Fibroblast of lung (primary cell): ENCODE measurements around the gene CFAP53. TPM values are rescaled to one million over a fixed set of nuclear protein-coding genes. Genes with fewer than 3 reads are reported as not detected.
"Not testable (repeated sequence)": the region's sequence is repeated elsewhere in the genome, so short reads cannot be mapped to it uniquely, and the experiment has no call there.

Experiments
- DNase-seq, 2 donors: peaks; one replicate each; pipeline versions ENCODE4 v3.0.0 to v3.0.0-alpha.2; 2010; ENCODE audit warnings: low read depth in 2 of 2
- H2AFZ ChIP-seq: 2 replicates; pipeline ENCODE4 v1.5.1; 2012; ENCODE audit warnings: low read length, control low read depth, inconsistent platforms
- H3K27ac ChIP-seq: 2 replicates; pipeline ENCODE4 v1.5.1; 2011; ENCODE audit warnings: low read length, control low read depth; ENCODE audit not compliant: insufficient read depth
- H3K27me3 ChIP-seq: 2 replicates; pipeline ENCODE4 v1.5.1; 2011; ENCODE audit warnings: mild to moderate bottlenecking, low read length; ENCODE audit not compliant: control insufficient read depth, insufficient read depth
- H3K36me3 ChIP-seq: 2 replicates; pipeline ENCODE4 v1.5.1; 2011; ENCODE audit warnings: low read length; ENCODE audit not compliant: control insufficient read depth, insufficient read depth
- H3K4me1 ChIP-seq: 2 replicates; pipeline ENCODE4 v1.5.1; 2011; ENCODE audit warnings: low read length; ENCODE audit not compliant: control insufficient read depth, insufficient read depth; ENCODE audit errors: extremely low read depth
- H3K4me2 ChIP-seq: 2 replicates; pipeline ENCODE4 v1.5.1; 2011; ENCODE audit warnings: low read length, control low read depth; ENCODE audit not compliant: insufficient read depth; ENCODE audit errors: extremely low read depth
- H3K4me3 ChIP-seq, 4 experiments: fragments of 200-600 bp in 1 of 4; sonication (generic) in 1 of 4; replicated peaks in 1 of 4; 2 replicates each; pipeline ENCODE4 v1.5.1; 2011 to 2016; ENCODE audit warnings: low read length in 4 of 4, low read depth in 3 of 4, mild to moderate bottlenecking in 3 of 4, control low read depth in 2 of 4, inconsistent platforms in 1 of 4, mixed read lengths in 1 of 4; ENCODE audit not compliant: insufficient read depth in 1 of 4; ENCODE audit errors: control extremely low read depth in 1 of 4
- H3K79me2 ChIP-seq: 2 replicates; pipeline ENCODE4 v1.5.1; 2012; ENCODE audit warnings: mild to moderate bottlenecking, low read length, inconsistent platforms; ENCODE audit not compliant: control insufficient read depth, insufficient read depth
- H3K9ac ChIP-seq: 2 replicates; pipeline ENCODE4 v1.5.1; 2011; ENCODE audit warnings: mild to moderate bottlenecking, low read length, control low read depth; ENCODE audit not compliant: insufficient read depth
- H3K9me3 ChIP-seq: 2 replicates; pipeline ENCODE4 v1.5.1; 2012; ENCODE audit warnings: low read depth, low read length; ENCODE audit not compliant: control insufficient read depth, insufficient read depth
- H4K20me1 ChIP-seq: 2 replicates; pipeline ENCODE4 v1.5.1; 2011; ENCODE audit warnings: low read length; ENCODE audit not compliant: control insufficient read depth, insufficient read depth; ENCODE audit errors: extremely low read depth
- CTCF ChIP-seq, 2 donors: IDR thresholded peaks in 1 of 2; conservative IDR thresholded peaks in 1 of 2; 1 replicate in 1 of 2; 2 replicates in 1 of 2; pipeline ENCODE4 v1.5.1; 2011 to 2012; ENCODE audit warnings: low read length in 2 of 2, control low read depth in 1 of 2, inconsistent platforms in 1 of 2, low read depth in 1 of 2, mild to moderate bottlenecking in 1 of 2
- EZH2 ChIP-seq: IDR thresholded peaks from 2 replicates; pipeline ENCODE4 v1.5.1; 2012; ENCODE audit warnings: low read length, control low read depth, mild to moderate bottlenecking; ENCODE audit errors: missing control alignments
- polyA plus RNA-seq, 2 donors: library from polyadenylated mRNA; depleted of rRNA in 1 of 2; stranded (reverse) in 1 of 2; unstranded in 1 of 2; fragments of >200 nt; gene quantifications; 2 replicates each; pipeline ENCODE4 v1.2.1, GENCODE V29; 2011 to 2012; ENCODE audit warnings: missing spikeins in 1 of 2
- total RNA-seq: library from RNA; depleted of rRNA; stranded (reverse); fragments of >200 nt; gene quantifications from 2 replicates; pipeline ENCODE4 v1.2.1, GENCODE V29; 2014

CFAP53 gene
- total and polyA plus RNA-seq, 2 donors (not counting 1 experiment from before 2014, with no cell fraction given) = 0.11 to 0.99 TPM

DNA sequence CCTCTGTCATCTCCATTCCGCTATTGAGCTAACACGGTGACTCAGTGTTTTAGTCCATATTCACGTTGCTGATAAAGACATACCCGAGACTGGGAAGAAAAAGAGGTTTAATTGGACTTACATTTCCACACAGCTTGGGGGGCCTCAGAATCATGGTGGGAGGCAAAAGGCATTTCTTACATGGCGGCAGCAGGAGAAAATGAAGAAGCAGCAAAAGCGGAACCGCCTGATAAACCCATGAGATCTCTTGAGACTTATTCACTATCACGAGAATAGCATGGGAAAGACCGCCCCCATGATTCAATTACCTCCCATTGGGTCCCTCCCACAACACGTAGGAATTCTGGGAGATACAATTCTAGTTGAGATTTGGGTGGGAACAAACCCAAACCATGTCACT lies 43.8 kb upstream of the CFAP53 start:
- Histone ChIP-seq H3K4me2 (no peak overlapping the region), H2AFZ (no peak overlapping the region), H3K9ac (no peak overlapping the region), H4K20me1 (no peaks in the 10 kb centered on the region), H3K79me2 (no peaks in the 10 kb centered on the region), H3K9me3 (no peaks in the 10 kb centered on the region), H3K4me1 (peaks cover 3% of the 10 kb centered on the region), H3K36me3 (no peaks in the 10 kb centered on the region), H3K4me3 (no peak overlapping the region), H3K27me3 (no peaks in the 10 kb centered on the region), H3K27ac (no peak overlapping the region)
- TF ChIP-seq CTCF (conservative IDR thresholded peaks at IDR 0.05 in 1 of 2, IDR thresholded peaks at IDR 0.05 in 1 of 2; ENCODE audit: low read depth in 1 of 2, low read length in 2 of 2) (no peak), EZH2 (no peak)
- DNase-seq = no peak

DNA sequence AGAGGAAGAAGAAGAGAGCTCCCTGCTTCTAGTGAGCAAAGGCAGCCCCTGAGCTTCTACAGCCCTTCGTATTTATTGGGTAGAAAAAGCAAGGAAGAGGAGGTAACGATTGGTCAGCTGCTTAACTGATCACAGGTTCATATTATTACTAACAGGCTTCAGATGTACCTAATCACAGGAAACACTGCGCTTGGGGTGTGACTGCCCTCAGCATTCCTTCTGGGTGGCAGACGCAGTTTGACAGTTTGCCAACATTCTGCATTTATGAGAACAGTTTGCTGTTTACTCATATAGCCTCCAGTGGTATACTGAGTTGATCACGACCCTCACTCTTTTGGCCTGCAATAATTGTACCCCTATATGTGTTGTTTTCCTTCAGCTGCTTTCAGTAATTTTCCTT lies 42.6 kb upstream of the CFAP53 start:
- not testable (repeated sequence) for H4K20me1 ChIP-seq, H3K79me2 ChIP-seq, H3K36me3 ChIP-seq, H3K27me3 ChIP-seq, H3K9ac ChIP-seq, H3K4me2 ChIP-seq, H2AFZ ChIP-seq, DNase-seq, H3K9me3 ChIP-seq, H3K4me3 ChIP-seq, H3K27ac ChIP-seq, H3K4me1 ChIP-seq

DNA sequence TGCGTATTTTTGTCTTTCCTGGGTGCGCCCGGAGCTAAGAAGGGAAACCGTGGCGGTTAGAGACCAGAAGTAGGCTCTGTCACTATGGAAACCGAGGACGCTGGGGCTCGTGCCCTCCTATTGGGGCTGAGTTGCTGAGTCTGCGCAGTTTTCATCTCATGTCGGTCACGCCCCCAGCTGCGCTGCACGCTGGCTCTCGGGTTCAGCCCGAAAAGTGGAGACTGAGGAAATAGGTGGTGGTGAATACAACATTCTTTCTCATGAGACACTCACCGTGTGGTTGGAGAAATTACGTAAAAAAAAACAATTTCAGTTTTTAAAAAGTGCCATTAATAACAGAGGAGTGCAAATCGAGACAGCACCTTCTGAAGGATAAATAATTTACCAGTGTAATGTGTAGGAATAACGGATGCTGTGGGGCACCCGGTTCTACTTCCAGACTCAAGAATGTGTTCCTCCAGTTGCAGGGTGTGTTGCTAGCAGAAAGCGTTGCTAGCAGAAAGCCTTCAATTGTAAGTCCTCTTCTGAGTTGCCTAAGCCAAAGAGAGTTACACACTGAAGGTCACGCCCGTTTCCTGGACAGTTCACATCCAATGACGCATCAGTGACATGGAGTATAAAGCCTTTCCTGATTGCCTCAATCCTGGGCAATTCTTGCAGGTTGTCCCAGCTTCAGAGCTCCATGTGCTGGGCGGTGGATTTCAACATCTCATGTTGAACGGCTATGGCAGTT lies 41.6 kb upstream of the CFAP53 start:
- Histone ChIP-seq H2AFZ (peak overlapping the region; percentile 82), H3K9ac (peak overlapping the region; percentile 17), H3K27ac (no peak overlapping the region), H4K20me1 (no peaks in the 10 kb centered on the region), H3K4me2 (peak overlapping the region; percentile 77), H3K4me3 (peak overlapping the region; percentile 6 to 72 (median 54)), H3K4me1 (peaks cover 3% of the 10 kb centered on the region), H3K27me3 (peaks cover 2% of the 10 kb centered on the region), H3K79me2 (no peaks in the 10 kb centered on the region), H3K36me3 (no peaks in the 10 kb centered on the region), H3K9me3 (no peaks in the 10 kb centered on the region)
- TF ChIP-seq CTCF (conservative IDR thresholded peaks at IDR 0.05 in 1 of 2, IDR thresholded peaks at IDR 0.05 in 1 of 2; ENCODE audit: low read depth in 1 of 2, low read length in 2 of 2) = no peak
- TF ChIP-seq EZH2 = no peak
- DNase-seq = peak; percentile 84 to 90
